Measurements from ENCODE around the gene SMAP2.

SMAP2 gene

GRCh38 chr1:40432644-40433390, 59.3 kb downstream of the SMAP2 start:
- TF ChIP-seq CTCF (conservative IDR thresholded peaks at IDR 0.05; ENCODE audit: low read depth, low read length), result no peak
- no peak for DNase-seq (ENCODE audit: low read depth)
- no peak overlapping the region for H3K4me3 ChIP-seq (ENCODE audit: low read length)

- DNase-seq (ENCODE audit: low read depth), result no peak
- H3K4me3 ChIP-seq (ENCODE audit: low read length), result no peak overlapping the region
- TF ChIP-seq CTCF (conservative IDR thresholded peaks at IDR 0.05; ENCODE audit: low read depth, low read length), result no peak
Observed at GRCh38 chr1:40435471-40435870, 61.9 kb downstream of the SMAP2 start.

- no peak for TF ChIP-seq CTCF (conservative IDR thresholded peaks at IDR 0.05; ENCODE audit: low read depth, low read length)
- H3K4me3 ChIP-seq (ENCODE audit: low read length), result no peak overlapping the region
- no peak for DNase-seq (ENCODE audit: low read depth)
Observed at GRCh38 chr1:40435876-40436275, 62.3 kb downstream of the SMAP2 start.

GRCh38 chr1:40438391-40439015, 65.0 kb downstream of the SMAP2 start:
- peak; percentile 82 for TF ChIP-seq CTCF (conservative IDR thresholded peaks at IDR 0.05; ENCODE audit: low read depth, low read length)
- H3K4me3 ChIP-seq (ENCODE audit: low read length), result no peak overlapping the region
- no peak for DNase-seq (ENCODE audit: low read depth)

- no peak for DNase-seq (ENCODE audit: low read depth)
- no peak for TF ChIP-seq CTCF (conservative IDR thresholded peaks at IDR 0.05; ENCODE audit: low read depth, low read length)
- H3K4me3 ChIP-seq (ENCODE audit: low read length), result no peak overlapping the region
Observed at GRCh38 chr1:40439247-40439646, 65.7 kb downstream of the SMAP2 start.

- peak within 1 kb of the TSS; percentile 77 for H3K4me3 ChIP-seq (ENCODE audit: low read length)
- no peak for TF ChIP-seq CTCF (conservative IDR thresholded peaks at IDR 0.05; ENCODE audit: low read depth, low read length)
- peak; percentile 65 for DNase-seq (ENCODE audit: low read depth)
Observed at GRCh38 chr1:40449684-40450494, 76.4 kb downstream of the SMAP2 start, which contains the start of gene ZFP69B. ZFP69B (plus strand) TSS chr1:40450476; CDS start chr1:40450962, 486 bp downstream.
